ENCODE data around the gene INSYN2A. TPM values are rescaled to one million over a fixed set of nuclear protein-coding genes. Genes with fewer than 3 reads are reported as not detected.

The INSYN2A gene
- polyA plus RNA-seq, 2 of the 4 experiments (the other 2 are of a cell fraction): 0.25 to 0.54 TPM

DNA sequence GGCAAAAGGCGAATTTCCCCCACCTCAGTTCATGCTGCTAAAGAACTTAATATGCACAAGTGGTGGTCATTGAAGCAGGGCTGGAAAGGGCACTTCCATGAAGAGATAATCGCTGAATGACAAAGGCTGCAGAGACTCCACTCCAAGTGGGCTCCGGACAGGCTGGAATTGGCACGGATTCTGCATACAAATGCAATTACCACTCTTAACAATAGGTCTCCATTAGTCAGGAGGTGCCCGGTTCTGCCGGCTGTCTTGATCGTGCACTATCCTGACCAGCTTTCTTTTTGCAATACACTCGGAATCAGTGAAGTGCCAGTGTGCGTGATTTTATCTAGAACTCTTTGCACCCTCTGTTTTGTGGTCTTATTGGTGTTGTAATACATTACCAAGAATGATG is 49.7 kb downstream of the INSYN2A start:
- no peaks in the 10 kb centered on the region for H3K9me3 ChIP-seq
- no peak overlapping the region for H3K4me3 ChIP-seq
- peak overlapping the region; percentile 82 to 87; a peak in 2 of 6 replicates for H3K27ac ChIP-seq
- POLR2A ChIA-PET: no interaction called here
- H3K4me1 ChIP-seq: peaks cover 51% of the 10 kb centered on the region
- FAIRE-seq (no peak), ATAC-seq (no peak), DNase-seq (ENCODE audit: low read depth in 1 of 2, low spot score in 1 of 2) (no peak)
- TF ChIP-seq POLR2AphosphoS2 (conservative IDR thresholded peaks at IDR 0.05; ENCODE audit: low read length) (no peak), RFX5 (IDR thresholded peaks at IDR 0.05) (no peak), MAFK (IDR thresholded peaks at IDR 0.05; ENCODE audit: partially characterized antibody) (no peak), FOSL2 (IDR thresholded peaks at IDR 0.05) (no peak), FOSL2 (CRISPR knock-in tag; IDR thresholded peaks at IDR 0.05) (no peak), ATOH8 (CRISPR knock-in tag; IDR thresholded peaks at IDR 0.05; ENCODE audit: low read depth) (no peak), SMC3 (IDR thresholded peaks at IDR 0.05) (no peak), ZC3H11A (IDR thresholded peaks at IDR 0.05) (no peak), CHD2 (IDR thresholded peaks at IDR 0.05; ENCODE audit: low read length, partially characterized antibody) (no peak), JUN (IDR thresholded peaks at IDR 0.05) (no peak), CBX8 (IDR thresholded peaks at IDR 0.05) (no peak), ZFP36 (IDR thresholded peaks at IDR 0.05; ENCODE audit: borderline replicate concordance, partially characterized antibody) (no peak), REST (IDR thresholded peaks at IDR 0.05) (no peak)
- TF ChIP-seq, protein P1, sequence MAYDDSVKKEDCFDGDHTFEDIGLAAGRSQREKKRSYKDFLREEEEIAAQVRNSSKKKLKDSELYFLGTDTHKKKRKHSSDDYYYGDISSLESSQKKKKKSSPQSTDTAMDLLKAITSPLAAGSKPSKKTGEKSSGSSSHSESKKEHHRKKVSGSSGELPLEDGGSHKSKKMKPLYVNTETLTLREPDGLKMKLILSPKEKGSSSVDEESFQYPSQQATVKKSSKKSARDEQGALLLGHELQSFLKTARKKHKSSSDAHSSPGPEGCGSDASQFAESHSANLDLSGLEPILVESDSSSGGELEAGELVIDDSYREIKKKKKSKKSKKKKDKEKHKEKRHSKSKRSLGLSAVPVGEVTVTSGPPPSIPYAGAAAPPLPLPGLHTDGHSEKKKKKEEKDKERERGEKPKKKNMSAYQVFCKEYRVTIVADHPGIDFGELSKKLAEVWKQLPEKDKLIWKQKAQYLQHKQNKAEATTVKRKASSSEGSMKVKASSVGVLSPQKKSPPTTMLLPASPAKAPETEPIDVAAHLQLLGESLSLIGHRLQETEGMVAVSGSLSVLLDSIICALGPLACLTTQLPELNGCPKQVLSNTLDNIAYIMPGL (CRISPR knock-in tag; IDR thresholded peaks at IDR 0.05; ENCODE audit: borderline replicate concordance): no peak
- TF ChIP-seq, protein P2, sequence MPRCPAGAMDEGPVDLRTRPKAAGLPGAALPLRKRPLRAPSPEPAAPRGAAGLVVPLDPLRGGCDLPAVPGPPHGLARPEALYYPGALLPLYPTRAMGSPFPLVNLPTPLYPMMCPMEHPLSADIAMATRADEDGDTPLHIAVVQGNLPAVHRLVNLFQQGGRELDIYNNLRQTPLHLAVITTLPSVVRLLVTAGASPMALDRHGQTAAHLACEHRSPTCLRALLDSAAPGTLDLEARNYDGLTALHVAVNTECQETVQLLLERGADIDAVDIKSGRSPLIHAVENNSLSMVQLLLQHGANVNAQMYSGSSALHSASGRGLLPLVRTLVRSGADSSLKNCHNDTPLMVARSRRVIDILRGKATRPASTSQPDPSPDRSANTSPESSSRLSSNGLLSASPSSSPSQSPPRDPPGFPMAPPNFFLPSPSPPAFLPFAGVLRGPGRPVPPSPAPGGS (IDR thresholded peaks at IDR 0.05): no peak
- TF ChIP-seq, protein P3, sequence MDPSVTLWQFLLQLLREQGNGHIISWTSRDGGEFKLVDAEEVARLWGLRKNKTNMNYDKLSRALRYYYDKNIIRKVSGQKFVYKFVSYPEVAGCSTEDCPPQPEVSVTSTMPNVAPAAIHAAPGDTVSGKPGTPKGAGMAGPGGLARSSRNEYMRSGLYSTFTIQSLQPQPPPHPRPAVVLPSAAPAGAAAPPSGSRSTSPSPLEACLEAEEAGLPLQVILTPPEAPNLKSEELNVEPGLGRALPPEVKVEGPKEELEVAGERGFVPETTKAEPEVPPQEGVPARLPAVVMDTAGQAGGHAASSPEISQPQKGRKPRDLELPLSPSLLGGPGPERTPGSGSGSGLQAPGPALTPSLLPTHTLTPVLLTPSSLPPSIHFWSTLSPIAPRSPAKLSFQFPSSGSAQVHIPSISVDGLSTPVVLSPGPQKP (IDR thresholded peaks at IDR 0.05; ENCODE audit: low read depth, low read length): no peak
- CTCF ChIA-PET: no interaction called here
- H3K4me2 ChIP-seq: no peak overlapping the region
- 94% methylated on average over 9 of the region's 9 CpGs for WGBS (ENCODE audit: missing lambda C conversion rate)

Measured in A549 (cell line).